IMR-90 (cell line): ENCODE data around the gene MALAT1. TPM values are rescaled to one million over a fixed set of nuclear protein-coding genes. Genes with fewer than 3 reads are reported as not detected.
"Not testable (repeated sequence)": the region's sequence is repeated elsewhere in the genome, so short reads cannot be mapped to it uniquely, and the experiment has no call there.

Experiments used
- ATAC-seq: fragments of 200-7000 bp; cut with Tn5 transposase; 2 replicates; pipeline ENCODE4 v1.9.1; 2020; ENCODE audit warnings: low read depth, mild to moderate bottlenecking, moderate library complexity
- BruUV-seq: library from RNA; stranded (reverse); fragments of 400-500 nt; replicated peaks from 2 replicates; lab custom pipeline; 2021; lab: Mats Ljungman, UMichigan
- CTCF ChIA-PET: fragments of 300-600 bp; formaldehyde crosslinking; extraction: SDS; loops from one replicate; lab custom pipeline; 2021; ENCODE audit warnings: antibody characterized with exemption; lab: Yijun Ruan, JAX
- POLR2A ChIA-PET: fragments of 300-600 bp; sonication (Branson Sonifier 250); formaldehyde crosslinking; loops from one replicate; lab custom pipeline; 2022; ENCODE audit warnings: antibody characterized with exemption; ENCODE audit not compliant: unreplicated experiment; lab: Charles Lee
- DNase-seq: peaks from one replicate; pipeline ENCODE4 v3.0.0; 2013
- H2AFZ ChIP-seq: replicated peaks from 2 replicates; pipeline ENCODE3; 2013; ENCODE audit warnings: low read length, mild to moderate bottlenecking; ENCODE audit not compliant: poor library complexity
- H2AK5ac ChIP-seq: 2 replicates; pipeline ENCODE4 v1.6.1; 2013; ENCODE audit warnings: low read depth, low read length, inconsistent platforms
- H2AK9ac ChIP-seq: replicated peaks from 2 replicates; pipeline ENCODE3; 2013; ENCODE audit warnings: mild to moderate bottlenecking, low read depth, low read length, moderate library complexity; ENCODE audit not compliant: poor library complexity
- H2BK120ac ChIP-seq: 2 replicates; pipeline ENCODE4 v1.6.1; 2013; ENCODE audit warnings: low read depth, low read length, inconsistent platforms
- H2BK15ac ChIP-seq: 3 replicates; pipeline ENCODE4 v1.6.1; 2013; ENCODE audit warnings: low read depth, low read length, inconsistent platforms
- H2BK20ac ChIP-seq: 2 replicates; pipeline ENCODE4 v1.6.1; 2013; ENCODE audit warnings: low read depth, mild to moderate bottlenecking, inconsistent platforms, low read length, moderate library complexity
- H2BK5ac ChIP-seq: 2 replicates; pipeline ENCODE4 v1.6.1; 2013; ENCODE audit warnings: mild to moderate bottlenecking, low read depth, low read length, inconsistent platforms; ENCODE audit not compliant: poor library complexity, severe bottlenecking
- H3K14ac ChIP-seq: replicated peaks from 2 replicates; pipeline ENCODE4 v1.6.1; 2013; ENCODE audit warnings: low read depth, low read length, inconsistent platforms
- H3K18ac ChIP-seq: 2 replicates; pipeline ENCODE4 v1.6.1; 2013; ENCODE audit warnings: low read depth, low read length, control low read depth
- H3K23ac ChIP-seq: 2 replicates; pipeline ENCODE4 v1.6.1; 2013; ENCODE audit warnings: low read depth, low read length, inconsistent platforms
- H3K27ac ChIP-seq: 2 replicates; pipeline ENCODE4 v1.5.1; 2013; ENCODE audit warnings: mild to moderate bottlenecking, control low read depth, low read length; ENCODE audit not compliant: insufficient read depth
- H3K27me3 ChIP-seq: 2 replicates; pipeline ENCODE4 v1.6.1; 2013; ENCODE audit warnings: low read length; ENCODE audit not compliant: control insufficient read depth, insufficient read depth
- H3K36me3 ChIP-seq: 2 replicates; pipeline ENCODE4 v1.6.1; 2013; ENCODE audit warnings: low read length, mixed read lengths; ENCODE audit not compliant: control insufficient read depth, insufficient read depth
- H3K4ac ChIP-seq: 2 replicates; pipeline ENCODE4 v1.6.1; 2013; ENCODE audit warnings: low read depth, low read length, inconsistent platforms
- H3K4me1 ChIP-seq: 2 replicates; pipeline ENCODE4 v1.6.1; 2013; ENCODE audit warnings: low read length, mixed read lengths; ENCODE audit not compliant: control insufficient read depth, insufficient read depth
- H3K4me2 ChIP-seq: 2 replicates; pipeline ENCODE4 v1.6.1; 2013; ENCODE audit warnings: low read depth, mild to moderate bottlenecking, control low read depth, low read length, moderate library complexity
- H3K4me3 ChIP-seq: 2 replicates; pipeline ENCODE4 v1.5.1; 2013; ENCODE audit warnings: low read depth, mild to moderate bottlenecking, control low read depth, low read length, moderate library complexity; ENCODE audit not compliant: insufficient read depth
- H3K56ac ChIP-seq: 2 replicates; pipeline ENCODE4 v1.6.1; 2013; ENCODE audit warnings: low read length, inconsistent platforms; ENCODE audit not compliant: insufficient read depth; ENCODE audit errors: extremely low read depth
- H3K79me1 ChIP-seq, 2 experiments: 2 replicates each; pipeline ENCODE4 v1.6.1; 2013; ENCODE audit warnings: low read length in 2 of 2, inconsistent platforms in 1 of 2, low read depth in 1 of 2
- H3K9ac ChIP-seq: 2 replicates; pipeline ENCODE4 v1.6.1; 2013; ENCODE audit warnings: low read depth, low read length, control low read depth
- H3K9me1 ChIP-seq: 2 replicates; pipeline ENCODE4 v1.6.1; 2013; ENCODE audit warnings: low read length, inconsistent platforms; ENCODE audit not compliant: insufficient read depth
- H3K9me3 ChIP-seq: 2 replicates; pipeline ENCODE4 v1.6.1; 2013; ENCODE audit warnings: low read length; ENCODE audit not compliant: control insufficient read depth, insufficient read depth
- H4K20me1 ChIP-seq: 2 replicates; pipeline ENCODE4 v1.6.1; 2013; ENCODE audit warnings: low read length, inconsistent platforms; ENCODE audit not compliant: insufficient read depth
- H4K5ac ChIP-seq: 2 replicates; pipeline ENCODE4 v1.6.1; 2013; ENCODE audit warnings: mild to moderate bottlenecking, low read depth, low read length, control low read depth
- H4K8ac ChIP-seq, 2 experiments: 2 replicates each; pipeline ENCODE4 v1.6.1; 2013; ENCODE audit warnings: low read depth in 2 of 2, low read length in 2 of 2, control low read depth in 1 of 2, inconsistent platforms in 1 of 2
- H4K91ac ChIP-seq: 2 replicates; pipeline ENCODE4 v1.6.1; 2013; ENCODE audit warnings: low read depth, low read length, inconsistent platforms; ENCODE audit not compliant: insufficient read depth
- WGBS, 2 experiments: methylation state at CpG; one replicate each; pipeline versions ENCODE4 v1.1.5 to v1.1.7; 2013; ENCODE audit warnings: missing lambda C conversion rate in 2 of 2; ENCODE audit not compliant: insufficient read length in 1 of 2; ENCODE audit errors: extremely low coverage in 2 of 2; 5-methylcytosine and 5-hydroxymethylcytosine counted together
- dilution Hi-C: fragments of 300-500 bp; cut with HindIII; formaldehyde crosslinking; loops from one replicate; pipeline ENCODE4 v1.14.3; 2018; ENCODE audit warnings: low sequenced_read_pairs; ENCODE audit not compliant: unreplicated experiment
- in situ Hi-C: fragments of 300-500 bp; cut with MboI; formaldehyde crosslinking; loops from 3 replicates; pipeline ENCODE4 v1.14.3; 2019; ENCODE audit warnings: low sequenced_read_pairs, inconsistent platforms, mixed read lengths
- intact Hi-C: fragments of 100-400 bp; cut with micrococcal nuclease; formaldehyde crosslinking; loops from 2 replicates; pipeline ENCODE4 v1.10.0; 2022
- polyA plus RNA-seq, 3 experiments: library from polyadenylated mRNA; depleted of rRNA; stranded (reverse); fragments of >200 nt; gene quantifications; 2 replicates each; pipeline ENCODE4 v1.2.3, GENCODE V29; 2012; ENCODE audit warnings: low replicate concordance in 1 of 3
- total RNA-seq: library from RNA; depleted of rRNA; stranded (reverse); fragments of >200 nt; gene quantifications from 2 replicates; pipeline ENCODE4 v1.2.3, GENCODE V29; 2012

The MALAT1 gene
- total and polyA plus RNA-seq, 2 of the 4 experiments (the other 2 are of a cell fraction): 636 to 3,569 TPM

DNA sequence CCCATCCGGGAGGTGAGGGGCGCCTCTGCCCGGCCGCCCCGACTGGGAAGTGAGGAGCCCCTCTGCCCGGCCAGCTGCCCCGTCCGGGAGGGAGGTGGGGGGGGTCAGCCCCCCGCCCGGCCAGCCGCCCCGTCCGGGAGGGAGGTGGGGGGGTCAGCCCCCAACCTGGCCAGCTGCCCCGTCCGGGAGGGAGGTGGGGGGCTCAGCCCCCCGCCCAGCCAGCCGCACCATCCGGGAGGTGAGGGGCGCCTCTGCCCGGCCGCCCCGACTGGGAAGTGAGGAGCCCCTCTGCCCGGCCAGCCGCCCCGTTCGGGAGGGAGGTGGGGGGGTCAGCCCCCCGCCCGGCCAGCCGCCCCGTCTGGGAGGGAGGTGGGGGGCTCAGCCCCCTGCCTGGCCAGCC lies 47.5 kb upstream of the MALAT1 start:
- H3K4ac ChIP-seq, H3K4me2 ChIP-seq, dilution Hi-C loops, H4K8ac ChIP-seq, intact Hi-C loops, H4K91ac ChIP-seq, H3K4me1 ChIP-seq, H2BK120ac ChIP-seq, H3K9ac ChIP-seq, POLR2A ChIA-PET, ATAC-seq, H3K18ac ChIP-seq, H2AK5ac ChIP-seq, H3K27ac ChIP-seq, H2AK9ac ChIP-seq, H3K4me3 ChIP-seq, BruUV-seq, DNase-seq, H4K5ac ChIP-seq, CTCF ChIA-PET, in situ Hi-C loops, H3K9me3 ChIP-seq, H3K23ac ChIP-seq, H2BK5ac ChIP-seq, H3K27me3 ChIP-seq, H3K14ac ChIP-seq, H2AFZ ChIP-seq, H3K36me3 ChIP-seq, H2BK15ac ChIP-seq, H3K56ac ChIP-seq, H2BK20ac ChIP-seq: not testable (repeated sequence)
- Histone ChIP-seq H4K20me1 (peaks cover 40% of the 10 kb centered on the region), H3K79me1 (peaks cover 5 to 43% of the 10 kb centered on the region in 2 experiments; a peak in 3 of 4 replicates), H3K9me1 (peaks cover 11% of the 10 kb centered on the region; the same call in 1 of the 2 replicates)
- no CpG with 5 or more reads among the region's 30 CpGs for WGBS, 2 experiments

DNA sequence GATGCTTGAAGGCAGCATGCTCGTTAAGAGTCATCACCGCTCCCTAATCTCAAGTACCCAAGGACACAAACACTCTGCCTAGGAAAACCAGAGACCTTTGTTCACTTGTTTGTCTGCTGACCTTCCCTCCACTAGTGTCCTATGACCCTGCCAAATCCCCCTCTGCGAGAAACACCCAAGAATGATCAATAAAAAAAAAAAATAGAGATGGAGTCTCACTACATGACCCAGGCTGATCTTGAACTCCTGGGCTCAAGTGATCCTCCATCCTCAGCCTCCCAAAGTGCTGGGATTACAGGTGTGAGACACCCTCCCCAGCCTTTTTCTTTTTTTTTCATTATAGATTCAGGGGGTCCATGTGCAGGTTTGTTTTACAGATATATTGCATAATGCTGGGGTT lies 46.6 kb upstream of the MALAT1 start:
- H3K18ac ChIP-seq, H2AFZ ChIP-seq, H3K14ac ChIP-seq, H2BK15ac ChIP-seq, CTCF ChIA-PET, intact Hi-C loops, BruUV-seq, H4K91ac ChIP-seq, H3K9ac ChIP-seq, H3K9me3 ChIP-seq, in situ Hi-C loops, H4K8ac ChIP-seq, H3K56ac ChIP-seq, H3K4me3 ChIP-seq, ATAC-seq, H3K36me3 ChIP-seq, H3K27me3 ChIP-seq, H3K4me2 ChIP-seq, H3K9me1 ChIP-seq, H3K4ac ChIP-seq, dilution Hi-C loops, H2BK20ac ChIP-seq, H3K4me1 ChIP-seq, H2AK9ac ChIP-seq, H2BK5ac ChIP-seq, H2AK5ac ChIP-seq, H3K27ac ChIP-seq, H4K5ac ChIP-seq, H2BK120ac ChIP-seq, H3K23ac ChIP-seq, DNase-seq: not testable (repeated sequence)
- WGBS, 2 experiments: no CpG with 5 or more reads among the region's 3 CpGs
- POLR2A ChIA-PET: interaction anchor here (0.6 to 1.0 kb wide), 2 partner anchors 47 to 53 kb away, joined by 5 to 6 read pairs; partner anchors contain the start of gene MALAT1
- H3K79me1 ChIP-seq: peaks cover 5 to 38% of the 10 kb centered on the region in 2 experiments; a peak in 3 of 4 replicates
- peaks cover 31% of the 10 kb centered on the region for H4K20me1 ChIP-seq
